ENCODE results near the gene MAPK6.
A peak's percentile ranks its signal among the peaks of the same experiment; 100 is the strongest.

The MAPK6 gene

GRCh38 chr15:52102463-52102862 is 83.4 kb downstream of the MAPK6 start:
- no peak for DNase-seq (ENCODE audit: low read depth in 2 of 2)

DNA sequence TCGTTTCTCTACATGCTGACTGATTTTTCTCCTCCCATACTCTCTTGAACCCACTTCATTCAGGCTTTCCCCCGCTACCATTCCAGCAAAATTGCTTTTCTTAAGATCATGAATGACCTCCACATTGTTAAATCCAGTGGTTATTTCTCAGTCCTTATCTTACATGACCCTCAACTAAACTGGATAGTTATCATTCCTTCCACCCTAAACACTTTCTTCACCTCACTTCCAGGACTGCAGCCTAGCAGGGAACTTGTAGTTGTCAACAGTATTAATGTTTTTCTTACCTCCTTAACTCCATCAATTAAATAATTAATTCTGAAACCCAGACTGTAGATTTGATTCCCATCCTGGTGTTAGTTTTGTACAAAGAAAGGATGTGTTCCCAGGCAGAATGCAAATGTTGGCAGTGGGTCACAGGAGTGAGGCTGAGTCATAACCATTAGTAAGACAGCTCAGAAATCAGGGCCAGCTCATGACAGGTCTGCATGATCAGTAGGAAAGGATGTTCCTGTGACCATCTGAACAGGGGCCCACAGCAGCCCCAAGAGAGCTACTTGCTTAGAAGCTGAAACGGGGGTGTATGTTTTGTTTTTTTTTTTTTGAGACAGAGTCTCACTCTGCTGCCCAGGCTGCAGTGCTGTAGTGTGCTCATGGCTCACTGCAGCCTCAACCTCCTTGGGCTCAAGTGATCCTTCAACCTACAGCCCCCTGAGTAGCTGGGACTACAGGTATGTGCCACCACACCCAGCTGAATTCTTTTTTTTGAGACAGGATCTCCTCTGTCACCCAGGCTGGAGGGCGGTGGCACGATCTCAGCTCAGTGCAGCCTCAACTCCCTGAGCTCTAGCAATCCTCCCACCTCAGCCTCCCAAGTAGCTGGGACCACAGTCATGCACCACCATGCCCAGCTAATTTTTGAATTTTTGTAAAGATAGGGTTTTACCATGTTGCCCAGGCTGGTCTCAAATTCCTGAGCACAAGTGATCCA is 84.5 kb downstream of the MAPK6 start:
- no peak for DNase-seq (ENCODE audit: low read depth in 2 of 2)

GRCh38 chr15:52104532-52105004 is 85.5 kb downstream of the MAPK6 start:
- DNase-seq (ENCODE audit: low read depth in 2 of 2), result no peak

GRCh38 chr15:52105846-52106245 is 86.8 kb downstream of the MAPK6 start:
- no peak for DNase-seq (ENCODE audit: low read depth in 2 of 2)

- DNase-seq (ENCODE audit: low read depth in 2 of 2), result no peak
These were observed 87.6 kb downstream of the MAPK6 start for GRCh38 chr15:52106641-52107040.

- DNase-seq (ENCODE audit: low read depth in 2 of 2), result no peak
These were observed 88.2 kb downstream of the MAPK6 start for GRCh38 chr15:52107238-52107637.

- no peak for DNase-seq (ENCODE audit: low read depth in 2 of 2)
These were observed 90.8 kb downstream of the MAPK6 start for GRCh38 chr15:52109559-52110451.

GRCh38 chr15:52111517-52112202 is 92.6 kb downstream of the MAPK6 start:
- DNase-seq (ENCODE audit: low read depth in 2 of 2), result no peak

DNA sequence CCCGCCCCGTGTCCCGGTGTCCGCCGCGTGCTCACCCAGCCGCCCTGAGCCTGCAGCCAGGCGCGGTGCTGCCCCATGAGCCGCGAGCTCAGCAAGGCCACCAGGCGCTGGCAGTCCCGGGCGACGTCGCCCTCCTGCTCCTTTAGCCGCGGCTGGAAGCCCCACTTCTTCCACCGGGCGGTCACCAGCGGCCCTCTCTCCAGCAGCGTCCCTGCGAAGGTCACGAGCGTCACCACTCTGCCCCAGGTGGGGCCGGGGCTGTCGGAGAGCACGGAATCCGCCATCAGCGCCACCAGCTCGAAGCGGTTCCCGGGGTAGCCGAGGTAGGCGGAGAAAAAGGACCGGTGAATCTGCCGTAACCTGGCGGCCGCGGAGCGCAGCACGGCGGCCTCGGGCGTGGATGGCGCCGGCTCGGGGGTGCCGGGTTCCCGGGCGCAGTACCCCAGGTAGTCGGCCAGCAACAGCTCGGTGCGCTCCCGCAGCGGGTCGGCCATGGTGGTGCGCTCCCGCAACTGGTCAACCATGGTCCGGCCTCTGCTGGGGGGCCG is 93.3 kb downstream of the MAPK6 start:
- DNase-seq (ENCODE audit: low read depth in 2 of 2), result peak; percentile 5 to 26

GRCh38 chr15:52113235-52113634 is 94.2 kb downstream of the MAPK6 start:
- DNase-seq (ENCODE audit: low read depth in 2 of 2), result no peak

DNA sequence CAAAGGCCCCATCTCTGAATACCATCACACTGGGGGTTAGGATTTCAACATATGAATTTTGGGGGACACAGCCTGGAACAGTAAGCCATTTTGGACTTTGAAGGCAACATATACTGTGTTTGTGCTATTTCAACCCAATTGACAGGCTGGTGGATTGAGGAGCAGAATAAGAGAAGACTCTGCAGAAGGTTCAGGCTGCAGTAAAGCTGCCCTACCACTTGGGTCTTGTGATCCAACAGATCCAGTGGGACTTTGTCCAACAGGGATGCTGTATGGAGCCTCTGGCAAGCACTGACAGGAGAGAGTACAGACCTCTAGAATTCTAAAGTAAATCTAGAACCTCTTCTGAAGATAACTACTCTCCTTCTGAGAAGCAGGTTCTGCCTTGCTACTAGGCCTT is 94.7 kb downstream of the MAPK6 start:
- DNase-seq (ENCODE audit: low read depth in 2 of 2), result no peak

DNA sequence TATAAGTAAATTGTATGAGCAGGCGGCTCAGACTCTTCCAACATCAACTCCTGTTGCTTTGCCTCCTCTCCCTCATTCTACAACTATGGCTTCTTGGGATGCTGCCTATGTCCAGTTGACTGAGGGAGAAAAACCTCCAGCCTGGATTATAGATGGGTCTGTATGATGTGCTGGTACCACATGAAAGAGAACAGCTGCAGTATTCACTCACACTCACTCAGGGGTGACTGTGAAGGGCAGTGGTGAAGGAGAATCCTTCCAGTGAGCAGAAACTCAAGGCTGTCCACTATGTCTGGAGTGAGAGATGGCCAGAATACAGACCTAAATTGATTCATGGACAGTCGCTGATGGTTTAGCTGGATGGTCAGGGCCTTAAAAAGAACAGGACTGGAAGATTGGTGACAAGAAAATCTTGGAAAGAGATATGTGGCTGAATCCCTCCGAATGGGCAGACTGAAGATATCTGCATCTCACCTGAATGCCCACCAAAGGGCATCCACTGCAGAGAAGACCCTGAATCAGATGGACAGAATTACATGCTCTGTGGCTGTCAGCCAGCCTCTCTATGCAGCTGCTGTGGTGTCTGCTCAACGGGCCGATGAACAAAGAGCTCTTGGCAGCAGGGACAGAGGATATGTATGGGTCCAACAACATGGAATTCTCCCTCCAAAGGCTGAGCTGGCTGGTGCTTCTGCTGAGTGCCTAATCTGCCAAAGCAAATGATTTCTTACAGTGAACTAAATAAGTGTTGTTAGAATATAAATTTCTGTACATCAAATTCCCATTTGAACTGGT is 95.4 kb downstream of the MAPK6 start:
- no peak for DNase-seq (ENCODE audit: low read depth in 2 of 2)

- DNase-seq (ENCODE audit: low read depth in 2 of 2), result no peak
These were observed 96.8 kb downstream of the MAPK6 start for GRCh38 chr15:52115598-52116427.
